GM11168 (cell line): ENCODE measurements around the gene RBP3.

Experiments
- in situ Hi-C: fragments of 300-500 bp; cut with MboI; formaldehyde crosslinking; loops from one replicate; pipeline ENCODE4 v1.12.0; 2022; ENCODE audit warnings: low sequenced_read_pairs; ENCODE audit not compliant: unreplicated experiment

RBP3 gene

GRCh38 chr10:47333532-47333931, 14.6 kb upstream of the RBP3 start:
- in situ Hi-C loops: no loop called here

GRCh38 chr10:47334466-47335295, 13.5 kb upstream of the RBP3 start:
- in situ Hi-C loops: no loop called here

- in situ Hi-C loops: no loop called here
These were observed 12.3 kb upstream of the RBP3 start for GRCh38 chr10:47335906-47336305.

- in situ Hi-C loops: no loop called here
These were observed 11.6 kb upstream of the RBP3 start for GRCh38 chr10:47336387-47337134.

- in situ Hi-C loops: no loop called here
These were observed 10.9 kb upstream of the RBP3 start for GRCh38 chr10:47337310-47337709.

- in situ Hi-C loops: no loop called here
These were observed 8.9 kb upstream of the RBP3 start for GRCh38 chr10:47339186-47339735.

GRCh38 chr10:47339759-47340607, 8.2 kb upstream of the RBP3 start:
- in situ Hi-C loops: no loop called here

- in situ Hi-C loops: no loop called here
These were observed 7.5 kb upstream of the RBP3 start for GRCh38 chr10:47340608-47341170.

- in situ Hi-C loops: no loop called here
These were observed 2.9 kb upstream of the RBP3 start for GRCh38 chr10:47344996-47345870.

- in situ Hi-C loops: no loop called here
These were observed 1.4 kb upstream of the RBP3 start for GRCh38 chr10:47346581-47347302.

- in situ Hi-C loops: no loop called here
These were observed 874 bp upstream of the RBP3 start for GRCh38 chr10:47347303-47347675.

- in situ Hi-C loops: no loop called here
These were observed 703 bp downstream of the RBP3 start for GRCh38 chr10:47348661-47349470.

GRCh38 chr10:47349516-47349915, 1.4 kb downstream of the RBP3 start:
- in situ Hi-C loops: no loop called here

- in situ Hi-C loops: no loop called here
These were observed 1.8 kb downstream of the RBP3 start for GRCh38 chr10:47349941-47350371.

- in situ Hi-C loops: no loop called here
These were observed 2.8 kb downstream of the RBP3 start for GRCh38 chr10:47350671-47351640.
